GM12878 (cell line): ENCODE results near the gene NAP1L4. TPM values are rescaled to one million over a fixed set of nuclear protein-coding genes. Genes with fewer than 3 reads are reported as not detected.

Experiments
- CEBPB ChIP-seq, 2 experiments: fragments of 150-350 bp in 1 of 2; IDR thresholded peaks; 2 replicates each; pipeline ENCODE4 v1.6.1; 2012 to 2014; ENCODE audit warnings: low read depth in 2 of 2, low read length in 2 of 2, borderline replicate concordance in 1 of 2, inconsistent platforms in 1 of 2
- CHD1 ChIP-seq: IDR thresholded peaks from 2 replicates; pipeline ENCODE4 v1.6.1; 2012; ENCODE audit warnings: low read depth, low read length, improper control_type of control experiment
- HCFC1 ChIP-seq: fragments of 150-350 bp; IDR thresholded peaks from 2 replicates; pipeline ENCODE4 v1.6.1; 2014; ENCODE audit warnings: low read length
- IKZF1 ChIP-seq: fragments of 450-650 bp; conservative IDR thresholded peaks from 2 replicates; pipeline ENCODE4 v1.6.1; 2017; ENCODE audit warnings: antibody characterized with exemption, mild to moderate bottlenecking
- MXI1 ChIP-seq: fragments of 150-350 bp; IDR thresholded peaks from 2 replicates; pipeline ENCODE4 v1.6.1; 2011; ENCODE audit warnings: low read depth, mild to moderate bottlenecking, inconsistent platforms, low read length, improper control_type of control experiment
- PAX8 ChIP-seq: fragments of 450-650 bp; IDR thresholded peaks from 2 replicates; pipeline ENCODE4 v1.6.1; 2017; ENCODE audit warnings: mild to moderate bottlenecking, moderate library complexity
- RAD51 ChIP-seq: fragments of 450-650 bp; IDR thresholded peaks from 2 replicates; pipeline ENCODE4 v1.6.1; 2016; ENCODE audit warnings: moderate library complexity, mild to moderate bottlenecking, inconsistent platforms
- SPI1 ChIP-seq: IDR thresholded peaks from 2 replicates; pipeline ENCODE4 v1.6.1; 2011; ENCODE audit warnings: low read depth, mild to moderate bottlenecking, low read length, moderate library complexity, borderline replicate concordance; ENCODE audit not compliant: insufficient read depth
- polyA plus RNA-seq, 11 experiments: library from polyadenylated mRNA; depleted of rRNA in 4 of 11; unstranded in 6 of 11; stranded (reverse) in 5 of 11; fragments of >200 nt; fragmentation: Nextera tagmentation in 4 of 11; fragmentation: Illumina TruSeq in 1 of 11; extraction: Ambion mirVana in 4 of 11; extraction: Trizol in 1 of 11; gene quantifications; 1 replicate in 1 of 11; 2 replicates in 10 of 11; pipeline versions ENCODE4 v1.2.1 to v1.2.3, GENCODE V29; 2011 to 2016; ENCODE audit warnings: inconsistent platforms in 2 of 11, missing spikeins in 2 of 11, low read depth in 1 of 11
- total RNA-seq, 4 experiments: library from RNA; depleted of rRNA in 3 of 4; stranded (reverse); fragments of >200 nt in 3 of 4; fragmentation: Illumina TruSeq in 1 of 4; extraction: Trizol in 1 of 4; gene quantifications; 2 replicates each; pipeline versions ENCODE4 v1.2.1 to v1.2.3, GENCODE V29; 2013 to 2021
- TF ChIP-seq, protein P1 (sequence below): IDR thresholded peaks from 2 replicates; pipeline ENCODE4 v1.6.1; 2012; ENCODE audit warnings: mild to moderate bottlenecking, low read depth, low read length

The NAP1L4 gene
- total and polyA plus RNA-seq, 10 of the 15 experiments (the other 5 are each of a cell fraction or from before 2014, with no cell fraction given) = 24.8 to 198 (median 114) TPM

DNA sequence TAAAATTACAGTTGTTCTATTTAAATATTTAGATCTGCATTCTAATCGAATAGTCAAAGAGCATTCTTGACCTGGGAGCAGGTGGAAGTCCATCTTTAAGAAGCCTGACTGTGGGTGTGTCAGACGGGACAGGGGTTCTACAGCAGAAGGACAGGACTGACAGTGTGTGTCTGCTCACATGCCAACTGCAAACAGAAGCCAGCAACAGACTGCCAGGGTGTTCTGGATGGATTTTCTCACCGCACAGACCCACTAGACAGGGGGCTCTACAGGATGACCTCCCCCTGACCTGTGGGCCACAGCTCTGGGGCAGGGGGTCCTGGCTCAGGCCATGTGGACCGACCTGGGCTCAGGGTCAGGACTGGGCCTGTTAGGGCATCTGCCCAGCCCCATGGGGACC lies 22.8 kb upstream of the NAP1L4 start (continued):
- TF ChIP-seq CEBPB (IDR thresholded peaks at IDR 0.05; ENCODE audit: borderline replicate concordance in 1 of 2, low read depth in 2 of 2, low read length in 2 of 2) (no peak), CHD1 (no peak), IKZF1 (no peak), HCFC1 (no peak), PAX8 (no peak), MXI1 (no peak), SPI1 (no peak), RAD51 (no peak)
- TF ChIP-seq, protein P1, sequence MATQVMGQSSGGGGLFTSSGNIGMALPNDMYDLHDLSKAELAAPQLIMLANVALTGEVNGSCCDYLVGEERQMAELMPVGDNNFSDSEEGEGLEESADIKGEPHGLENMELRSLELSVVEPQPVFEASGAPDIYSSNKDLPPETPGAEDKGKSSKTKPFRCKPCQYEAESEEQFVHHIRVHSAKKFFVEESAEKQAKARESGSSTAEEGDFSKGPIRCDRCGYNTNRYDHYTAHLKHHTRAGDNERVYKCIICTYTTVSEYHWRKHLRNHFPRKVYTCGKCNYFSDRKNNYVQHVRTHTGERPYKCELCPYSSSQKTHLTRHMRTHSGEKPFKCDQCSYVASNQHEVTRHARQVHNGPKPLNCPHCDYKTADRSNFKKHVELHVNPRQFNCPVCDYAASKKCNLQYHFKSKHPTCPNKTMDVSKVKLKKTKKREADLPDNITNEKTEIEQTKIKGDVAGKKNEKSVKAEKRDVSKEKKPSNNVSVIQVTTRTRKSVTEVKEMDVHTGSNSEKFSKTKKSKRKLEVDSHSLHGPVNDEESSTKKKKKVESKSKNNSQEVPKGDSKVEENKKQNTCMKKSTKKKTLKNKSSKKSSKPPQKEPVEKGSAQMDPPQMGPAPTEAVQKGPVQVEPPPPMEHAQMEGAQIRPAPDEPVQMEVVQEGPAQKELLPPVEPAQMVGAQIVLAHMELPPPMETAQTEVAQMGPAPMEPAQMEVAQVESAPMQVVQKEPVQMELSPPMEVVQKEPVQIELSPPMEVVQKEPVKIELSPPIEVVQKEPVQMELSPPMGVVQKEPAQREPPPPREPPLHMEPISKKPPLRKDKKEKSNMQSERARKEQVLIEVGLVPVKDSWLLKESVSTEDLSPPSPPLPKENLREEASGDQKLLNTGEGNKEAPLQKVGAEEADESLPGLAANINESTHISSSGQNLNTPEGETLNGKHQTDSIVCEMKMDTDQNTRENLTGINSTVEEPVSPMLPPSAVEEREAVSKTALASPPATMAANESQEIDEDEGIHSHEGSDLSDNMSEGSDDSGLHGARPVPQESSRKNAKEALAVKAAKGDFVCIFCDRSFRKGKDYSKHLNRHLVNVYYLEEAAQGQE = no peak
- TF ChIP-seq, all 136 proteins: peak for 0
